HCT116 (cell line): ENCODE data around the gene RPRML. TPM values are rescaled to one million over a fixed set of nuclear protein-coding genes. Genes with fewer than 3 reads are reported as not detected.

Experiments
- ATAC-seq: fragments of 200-7000 bp; cut with Tn5 transposase; 2 replicates; pipeline ENCODE4 v1.9.1; 2020; ENCODE audit warnings: mild to moderate bottlenecking, moderate library complexity
- BruUV-seq: library from RNA; stranded (reverse); fragments of 400-500 nt; replicated peaks from 2 replicates; lab custom pipeline; 2021; lab: Mats Ljungman, UMichigan
- CTCF ChIA-PET: fragments of 300-600 bp; sonication (Branson Sonifier 250); formaldehyde crosslinking; loops from one replicate; lab custom pipeline; 2021; ENCODE audit warnings: antibody characterized with exemption; lab: Charles Lee
- POLR2A ChIA-PET: fragments of 300-600, 350-600 bp; sonication (Branson Sonifier 250); formaldehyde crosslinking; loops from one replicate; lab custom pipeline; 2021; ENCODE audit warnings: antibody characterized with exemption; lab: Charles Lee
- RAD21 ChIA-PET, 2 experiments: fragments of 300-600 bp; sonication (Branson Sonifier 250); formaldehyde crosslinking; loops; one replicate each; lab custom pipeline; 2023; ENCODE audit warnings: low total read pairs in 2 of 2; ENCODE audit not compliant: uncharacterized antibody in 2 of 2, unreplicated experiment in 2 of 2, low non-redundant PET in 1 of 2; lab: Charles Lee
- DNase-seq: peaks from one replicate; pipeline ENCODE4 v3.0.0-alpha.2; 2010; ENCODE audit warnings: low read depth, low spot score
- H2AFZ ChIP-seq: fragments of 200-600 bp; shearing (Covaris generic), sonication (generic); 2 replicates; pipeline ENCODE4 v1.6.1; 2017; ENCODE audit warnings: low read depth, mixed run types, mixed read lengths, antibody characterized with exemption, low read length; ENCODE audit not compliant: poor library complexity, severe bottlenecking
- H3K27ac ChIP-seq: 2 replicates; pipeline ENCODE4 v1.5.1; 2012; ENCODE audit warnings: low read depth, low read length
- H3K27me3 ChIP-seq: fragments of 200-600 bp; sonication (generic); 2 replicates; pipeline ENCODE4 v1.6.1; 2016; ENCODE audit warnings: mixed run types, low read length, mixed read lengths; ENCODE audit not compliant: insufficient read depth
- H3K36me3 ChIP-seq, 2 experiments: fragments of 200-500 bp in 1 of 2; fragments of 200-600 bp in 1 of 2; sonication (Bioruptor generic) in 1 of 2; sonication (generic) in 1 of 2; 2 replicates each; pipeline versions ENCODE4 v1.5.1 to v1.6.1; 2014 to 2016; ENCODE audit warnings: low read length in 2 of 2, inconsistent platforms in 1 of 2, mixed read lengths in 1 of 2, mixed run types in 1 of 2; ENCODE audit not compliant: insufficient read depth in 2 of 2, control insufficient read depth in 1 of 2
- H3K4me1 ChIP-seq, 2 experiments: fragments of 200-600 bp in 1 of 2; sonication (generic) in 1 of 2; 2 replicates each; pipeline versions ENCODE4 v1.5.1 to v1.6.1; 2012 to 2017; ENCODE audit warnings: low read length in 2 of 2, inconsistent platforms in 1 of 2, mild to moderate bottlenecking in 1 of 2, mixed read lengths in 1 of 2, mixed run types in 1 of 2, moderate library complexity in 1 of 2; ENCODE audit not compliant: insufficient read depth in 2 of 2, control insufficient read depth in 1 of 2
- H3K4me2 ChIP-seq: fragments of 200-600 bp; sonication (generic); 2 replicates; pipeline ENCODE4 v1.6.1; 2017; ENCODE audit warnings: mixed run types, low read length, mixed read lengths
- H3K4me3 ChIP-seq, 2 experiments: fragments of 200-600 bp in 1 of 2; sonication (generic) in 1 of 2; replicated peaks in 1 of 2; 2 replicates each; pipeline ENCODE4 v1.5.1; 2011 to 2016; ENCODE audit warnings: low read length in 2 of 2, control low read depth in 1 of 2, low read depth in 1 of 2, mild to moderate bottlenecking in 1 of 2, mixed read lengths in 1 of 2, mixed run types in 1 of 2
- H3K79me2 ChIP-seq: fragments of 200-600 bp; sonication (generic); 2 replicates; pipeline ENCODE4 v1.6.1; 2017; ENCODE audit warnings: mild to moderate bottlenecking, mixed run types, low read length, moderate library complexity, mixed read lengths; ENCODE audit not compliant: insufficient read depth
- H3K9ac ChIP-seq: fragments of 200-600 bp; sonication (generic); 2 replicates; pipeline ENCODE4 v1.6.1; 2016; ENCODE audit warnings: low read length, mixed read lengths
- H3K9me2 ChIP-seq: fragments of 200-600 bp; sonication (generic), shearing (Covaris generic); 2 replicates; pipeline ENCODE4 v1.6.1; 2017; ENCODE audit warnings: mixed run types, mild to moderate bottlenecking, moderate library complexity; ENCODE audit not compliant: insufficient read depth
- H3K9me3 ChIP-seq, 2 experiments: fragments of 200-500 bp in 1 of 2; fragments of 200-600 bp in 1 of 2; sonication (Bioruptor generic) in 1 of 2; sonication (generic) in 1 of 2; 2 replicates each; pipeline ENCODE4 v1.6.1; 2014 to 2017; ENCODE audit warnings: low read length in 2 of 2, mixed read lengths in 2 of 2, inconsistent platforms in 1 of 2, low read depth in 1 of 2, mild to moderate bottlenecking in 1 of 2, mixed run types in 1 of 2, moderate library complexity in 1 of 2; ENCODE audit not compliant: control insufficient read depth in 1 of 2, insufficient read depth in 1 of 2
- H4K20me1 ChIP-seq: fragments of 200-600 bp; sonication (generic), shearing (Covaris generic); 2 replicates; pipeline ENCODE4 v1.6.1; 2017; ENCODE audit warnings: mixed run types, mild to moderate bottlenecking, moderate library complexity; ENCODE audit not compliant: insufficient read depth
- CBX3 ChIP-seq: IDR thresholded peaks from 2 replicates; pipeline ENCODE4 v1.6.1; 2012; ENCODE audit warnings: low read depth
- ELF1 ChIP-seq: IDR thresholded peaks from 2 replicates; pipeline ENCODE4 v1.6.1; 2012; ENCODE audit warnings: low read depth, borderline replicate concordance
- EZH2phosphoT487 ChIP-seq: fragments of 200-600 bp; IDR thresholded peaks from 2 replicates; pipeline ENCODE4 v1.6.1; 2018; ENCODE audit warnings: antibody characterized with exemption, borderline replicate concordance
- FOSL1 ChIP-seq: IDR thresholded peaks from 2 replicates; pipeline ENCODE4 v1.6.1; 2012; ENCODE audit warnings: low read depth
- POLR2AphosphoS5 ChIP-seq: IDR thresholded peaks from 2 replicates; pipeline ENCODE4 v1.6.1; 2011; ENCODE audit warnings: mild to moderate bottlenecking, low read depth, low read length, moderate library complexity
- RAD21 ChIP-seq: IDR thresholded peaks from 2 replicates; pipeline ENCODE4 v1.6.1; 2012; ENCODE audit warnings: low read depth, mild to moderate bottlenecking
- SP1 ChIP-seq: IDR thresholded peaks from 2 replicates; pipeline ENCODE4 v1.6.1; 2012; ENCODE audit warnings: low read depth
- SRF ChIP-seq: IDR thresholded peaks from 2 replicates; pipeline ENCODE4 v1.6.1; 2012; ENCODE audit warnings: low read depth
- TCF7L2 ChIP-seq: IDR thresholded peaks from 2 replicates; pipeline ENCODE4 v1.7.0; 2011; ENCODE audit warnings: borderline replicate concordance, inconsistent platforms; ENCODE audit not compliant: insufficient read depth, insufficient read length; ENCODE audit errors: extremely low read depth
- ZNF274 ChIP-seq: fragments of 200-500 bp; sonication (Bioruptor generic); IDR thresholded peaks from 2 replicates; pipeline ENCODE4 v1.6.1; 2014; ENCODE audit warnings: mild to moderate bottlenecking, low read depth, low read length, inconsistent platforms
- intact Hi-C: fragments of 100-400 bp; cut with micrococcal nuclease; formaldehyde crosslinking; loops from 2 replicates; pipeline ENCODE4 v1.10.0; 2022
- total RNA-seq: library from RNA; stranded (reverse); gene quantifications from one replicate; pipeline ENCODE4 v1.2.1, GENCODE V29; 2021; ENCODE audit not compliant: unreplicated experiment

Gene RPRML
- total RNA-seq, 1 experiment from 2014 or later: not detected

- ATAC-seq (no peak), DNase-seq (no peak)
- H3K36me3 ChIP-seq: no peaks in the 10 kb centered on the region
- intact Hi-C loops: no loop called here
- H3K4me1 ChIP-seq: no peaks in the 10 kb centered on the region
- no TSS peak for BruUV-seq
- no peak overlapping the region for H3K27ac ChIP-seq
- no peak overlapping the region for H2AFZ ChIP-seq
- H3K9me3 ChIP-seq: no peaks in the 10 kb centered on the region
- no peaks in the 10 kb centered on the region for H3K79me2 ChIP-seq
- POLR2A ChIA-PET: no interaction called here
- CTCF ChIA-PET: interaction anchor here (3.1 kb wide), 1 partner anchor 10 kb away, joined by 16 read pairs; no protein-coding TSS in a partner anchor
- H3K4me2 ChIP-seq: no peak overlapping the region
- TF ChIP-seq TCF7L2: no peak
- TF ChIP-seq EZH2phosphoT487: no peak
- no peak for TF ChIP-seq CBX3
- TF ChIP-seq POLR2AphosphoS5: no peak
- no peak for TF ChIP-seq SP1
- TF ChIP-seq ELF1: no peak
- TF ChIP-seq ZNF274: no peak
- TF ChIP-seq SRF: no peak
- TF ChIP-seq RAD21: no peak
- no peaks in the 10 kb centered on the region for H3K9me2 ChIP-seq
- H3K27me3 ChIP-seq: no peaks in the 10 kb centered on the region
- RAD21 ChIA-PET: no interaction called here
- H4K20me1 ChIP-seq: no peaks in the 10 kb centered on the region
- no peak overlapping the region for H3K9ac ChIP-seq
- no peak overlapping the region for H3K4me3 ChIP-seq
These were observed 26.9 kb downstream of the RPRML start for GRCh38 chr17:46952115-46952514.

DNA sequence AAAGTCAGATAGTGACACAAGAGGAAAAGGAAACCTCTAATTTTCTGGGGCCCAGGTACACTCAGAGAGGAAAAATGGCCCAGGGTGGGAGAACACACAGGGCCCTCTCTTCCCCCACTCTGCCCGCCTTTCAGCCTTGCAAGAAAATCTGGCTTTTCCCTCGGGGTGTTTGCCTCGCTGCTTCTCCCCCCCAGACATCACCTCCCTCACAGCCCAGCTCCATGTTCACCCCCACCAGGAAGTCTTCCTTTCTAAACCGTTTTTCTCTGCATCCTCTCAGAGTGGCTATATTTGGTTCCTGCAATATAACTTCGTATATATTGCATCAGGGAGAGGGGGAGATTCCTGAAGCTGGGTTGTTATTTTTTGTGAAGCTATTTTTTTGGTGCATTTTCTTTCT lies 27.3 kb downstream of the RPRML start:
- ATAC-seq (no peak), DNase-seq (no peak)
- TF ChIP-seq CBX3 (no peak), FOSL1 (no peak), RAD21 (no peak)
- Histone ChIP-seq H3K9ac (no peak overlapping the region), H3K79me2 (no peaks in the 10 kb centered on the region), H3K4me3 (no peak overlapping the region), H3K36me3 (no peaks in the 10 kb centered on the region), H4K20me1 (no peaks in the 10 kb centered on the region), H3K27me3 (no peaks in the 10 kb centered on the region), H3K4me2 (no peak overlapping the region), H2AFZ (no peak overlapping the region), H3K9me3 (no peaks in the 10 kb centered on the region), H3K27ac (no peak overlapping the region), H3K9me2 (no peaks in the 10 kb centered on the region), H3K4me1 (no peaks in the 10 kb centered on the region)
- BruUV-seq: no TSS peak
- CTCF ChIA-PET: interaction anchor here (3.1 kb wide), 1 partner anchor 10 kb away, joined by 16 read pairs; no protein-coding TSS in a partner anchor
- RAD21 ChIA-PET: no interaction called here
- intact Hi-C loops: no loop called here
- POLR2A ChIA-PET: no interaction called here
